Liver (tissue), 9 donors: Measurements from ENCODE around the gene TRPC4AP. TPM values are rescaled to one million over a fixed set of nuclear protein-coding genes. Genes with fewer than 3 reads are reported as not detected.

Experiments
- DNase-seq: peaks from one replicate; pipeline ENCODE4 v3.0.0-alpha.2; 2017; ENCODE audit warnings: low spot score
- H3K27ac ChIP-seq, 2 donors: one replicate each; pipeline ENCODE4 v1.7.0; 2013; ENCODE audit warnings: inconsistent platforms in 2 of 2, low read length in 2 of 2, control low read depth in 1 of 2, low read depth in 1 of 2, mild to moderate bottlenecking in 1 of 2
- H3K27me3 ChIP-seq, 4 donors: one replicate each; pipeline versions ENCODE4 v1.6.1 to v1.7.0; 2013; ENCODE audit warnings: low read length in 3 of 4, inconsistent platforms in 1 of 4, mild to moderate bottlenecking in 1 of 4, moderate library complexity in 1 of 4; ENCODE audit not compliant: control insufficient read depth in 4 of 4, insufficient read depth in 4 of 4
- H3K36me3 ChIP-seq, 4 donors: one replicate each; pipeline versions ENCODE4 v1.6.1 to v1.7.0; 2013; ENCODE audit warnings: low read length in 3 of 4, mild to moderate bottlenecking in 3 of 4, low read depth in 1 of 4, moderate library complexity in 1 of 4; ENCODE audit not compliant: control insufficient read depth in 4 of 4, insufficient read depth in 3 of 4
- H3K4me1 ChIP-seq, 4 donors: one replicate each; pipeline versions ENCODE4 v1.6.1 to v1.7.0; 2013; ENCODE audit warnings: low read length in 3 of 4, mild to moderate bottlenecking in 3 of 4, moderate library complexity in 1 of 4; ENCODE audit not compliant: control insufficient read depth in 4 of 4, insufficient read depth in 4 of 4
- H3K4me3 ChIP-seq, 3 donors: one replicate each; pipeline versions ENCODE4 v1.6.1 to v1.7.0; 2013; ENCODE audit warnings: low read length in 3 of 3, control low read depth in 1 of 3, low read depth in 1 of 3, mild to moderate bottlenecking in 1 of 3
- H3K9ac ChIP-seq, 2 donors: one replicate each; pipeline ENCODE4 v1.7.0; 2013; ENCODE audit warnings: low read length in 2 of 2, mild to moderate bottlenecking in 2 of 2, moderate library complexity in 2 of 2, control low read depth in 1 of 2, low read depth in 1 of 2
- H3K9me3 ChIP-seq, 4 donors: one replicate each; pipeline versions ENCODE4 v1.6.1 to v1.7.0; 2013; ENCODE audit warnings: low read length in 3 of 4; ENCODE audit not compliant: control insufficient read depth in 4 of 4
- ATF3 ChIP-seq: IDR thresholded peaks from 2 replicates; pipeline ENCODE4 v1.6.1; 2016; ENCODE audit warnings: antibody characterized with exemption
- CTCF ChIP-seq: fragments of 150-350 bp; IDR thresholded peaks from 2 replicates; pipeline ENCODE4 v1.5.1; 2017; ENCODE audit warnings: improper control_type of control experiment, low read depth, low read length; ENCODE audit not compliant: missing input control
- EGR1 ChIP-seq, 2 donors: IDR thresholded peaks; 2 replicates each; pipeline ENCODE4 v1.6.1; 2016 to 2018; ENCODE audit warnings: antibody characterized with exemption in 2 of 2, low read depth in 2 of 2
- FOXA1 ChIP-seq: IDR thresholded peaks from 2 replicates; pipeline ENCODE4 v1.6.1; 2016; ENCODE audit warnings: antibody characterized with exemption
- FOXA2 ChIP-seq: IDR thresholded peaks from 2 replicates; pipeline ENCODE4 v1.6.1; 2016; ENCODE audit warnings: antibody characterized with exemption
- GABPA ChIP-seq, 2 donors: IDR thresholded peaks in 1 of 2; conservative IDR thresholded peaks in 1 of 2; 2 replicates each; pipeline ENCODE4 v1.6.1; 2016; ENCODE audit warnings: antibody characterized with exemption in 2 of 2, mild to moderate bottlenecking in 1 of 2, moderate library complexity in 1 of 2
- HNF4A ChIP-seq, 2 donors: conservative IDR thresholded peaks; 2 replicates each; pipeline ENCODE4 v1.6.1; 2016; ENCODE audit warnings: antibody characterized with exemption in 2 of 2, mild to moderate bottlenecking in 2 of 2
- HNF4G ChIP-seq: IDR thresholded peaks from 2 replicates; pipeline ENCODE4 v1.6.1; 2016; ENCODE audit warnings: antibody characterized with exemption
- JUND ChIP-seq, 2 donors: IDR thresholded peaks; 2 replicates each; pipeline ENCODE4 v1.6.1; 2016; ENCODE audit warnings: antibody characterized with exemption in 2 of 2
- MAX ChIP-seq: IDR thresholded peaks from 2 replicates; pipeline ENCODE4 v1.6.1; 2016; ENCODE audit warnings: antibody characterized with exemption
- NR2F2 ChIP-seq: IDR thresholded peaks from 2 replicates; pipeline ENCODE4 v1.6.1; 2016; ENCODE audit warnings: antibody characterized with exemption
- RAD21 ChIP-seq, 2 donors: IDR thresholded peaks; 2 replicates each; pipeline ENCODE4 v1.6.1; 2016; ENCODE audit warnings: antibody characterized with exemption in 2 of 2, mild to moderate bottlenecking in 2 of 2
- REST ChIP-seq: IDR thresholded peaks from 2 replicates; pipeline ENCODE4 v1.6.1; 2016; ENCODE audit warnings: antibody characterized with exemption, mild to moderate bottlenecking
- RXRA ChIP-seq, 2 donors: IDR thresholded peaks; 2 replicates each; pipeline ENCODE4 v1.6.1; 2017 to 2018; ENCODE audit warnings: antibody characterized with exemption in 2 of 2, mild to moderate bottlenecking in 1 of 2
- SP1 ChIP-seq: IDR thresholded peaks from 2 replicates; pipeline ENCODE4 v1.6.1; 2018; ENCODE audit warnings: antibody characterized with exemption, mild to moderate bottlenecking
- TAF1 ChIP-seq: conservative IDR thresholded peaks from 2 replicates; pipeline ENCODE4 v1.6.1; 2016; ENCODE audit warnings: antibody characterized with exemption, mild to moderate bottlenecking
- YY1 ChIP-seq: IDR thresholded peaks from 2 replicates; pipeline ENCODE4 v1.6.1; 2016; ENCODE audit warnings: antibody characterized with exemption, mild to moderate bottlenecking
- ZBTB33 ChIP-seq: IDR thresholded peaks from 2 replicates; pipeline ENCODE4 v1.6.1; 2016; ENCODE audit warnings: antibody characterized with exemption
- WGBS: extraction: QIAGEN DNeasy Blood & Tissue Kit; methylation state at CpG from one replicate; pipeline ENCODE4 v1.1.7; 2013; 5-methylcytosine and 5-hydroxymethylcytosine counted together
- polyA plus RNA-seq, 2 donors: library from polyadenylated mRNA; stranded (reverse) in 1 of 2; unstranded in 1 of 2; fragments of 200-250 nt in 1 of 2; fragments of >200 nt in 1 of 2; fragmentation: Nextera tagmentation in 1 of 2; extraction: Ambion mirVana in 1 of 2; gene quantifications; one replicate each; pipeline versions ENCODE4 v1.2.1 to v1.2.3, GENCODE V29; 2013 to 2015
- total RNA-seq, 2 donors: library from RNA; depleted of rRNA; stranded (reverse); fragments of >200 nt; gene quantifications; one replicate each; pipeline ENCODE4 v1.2.3, GENCODE V29; 2014
- donor health status: healthy.
- donor health status: healthy.
- donor health status: healthy.
- donor health status: healthy.
- donor health status: healthy.

TRPC4AP gene
- total and polyA plus RNA-seq, 4 donors, result 26.3 to 57.2 (median 33.8) TPM

- Histone ChIP-seq H3K27me3 (no peaks in the 10 kb centered on the region), H3K4me1 (peaks cover 6 to 22% (median 15%) of the 10 kb centered on the region in 4 donors), H3K36me3 (peaks cover 0 to 3% (median 0%) of the 10 kb centered on the region in 4 donors), H3K4me3 (peak overlapping the region; percentile 82 to 94 (median 93)), H3K9me3 (no peaks in the 10 kb centered on the region), H3K27ac (peak overlapping the region; percentile 48 to 89), H3K9ac (peak overlapping the region; percentile 94 to 96)
- no peak for DNase-seq
- under 1% methylated on average over 28 of the region's 28 CpGs for WGBS
- TF ChIP-seq ATF3 (no peak), REST (no peak), RXRA (IDR thresholded peaks at IDR 0.05) (no peak), ZBTB33 (no peak), FOXA2 (no peak), TAF1 (no peak), CTCF (no peak), JUND (IDR thresholded peaks at IDR 0.05) (no peak), GABPA (IDR thresholded peaks at IDR 0.05 in 1 of 2, conservative IDR thresholded peaks at IDR 0.05 in 1 of 2) (no peak), FOXA1 (no peak), NR2F2 (no peak), YY1 (no peak), HNF4A (conservative IDR thresholded peaks at IDR 0.05) (no peak), MAX (no peak), HNF4G (no peak), RAD21 (IDR thresholded peaks at IDR 0.05) (no peak), SP1 (no peak), EGR1 (IDR thresholded peaks at IDR 0.05; ENCODE audit: low read depth in 2 of 2) (no peak)
These were observed 637 bp downstream of the TRPC4AP start for GRCh38 chr20:35091816-35092523.
